CD4-positive, CD25-positive, alpha-beta regulatory T cell (primary cell): Measurements from ENCODE around the gene PDZD8. TPM values are rescaled to one million over a fixed set of nuclear protein-coding genes. Genes with fewer than 3 reads are reported as not detected.

Experiments
- ATAC-seq, 2 donors: fragments of 150-1000 bp; cut with Tn5 transposase; one replicate each; pipeline ENCODE4 v1.10.0; 2021; ENCODE audit warnings: low read depth in 2 of 2, moderate number of reproducible peaks in 2 of 2, moderate library complexity in 1 of 2
- DNase-seq, 3 donors: peaks; one replicate each; pipeline versions ENCODE4 v3.0.0 to v3.0.0-alpha.2; 2012 to 2022; ENCODE audit warnings: mixed read lengths in 1 of 3
- H3K27ac ChIP-seq: one replicate; pipeline ENCODE4 v1.7.0; 2013; ENCODE audit warnings: mild to moderate bottlenecking, low read length; ENCODE audit not compliant: insufficient read depth, poor library complexity, severe bottlenecking
- H3K27me3 ChIP-seq: one replicate; pipeline ENCODE4 v1.7.0; 2013; ENCODE audit warnings: low read length; ENCODE audit not compliant: control insufficient read depth, insufficient read depth
- H3K36me3 ChIP-seq: one replicate; pipeline ENCODE4 v1.7.0; 2013; ENCODE audit warnings: mild to moderate bottlenecking, low read length, moderate library complexity; ENCODE audit not compliant: control insufficient read depth, insufficient read depth
- H3K4me1 ChIP-seq: 2 replicates; pipeline ENCODE4 v1.7.0; 2013; ENCODE audit warnings: mild to moderate bottlenecking, low read length; ENCODE audit not compliant: insufficient read depth, control insufficient read depth, poor library complexity, severe bottlenecking
- H3K4me3 ChIP-seq: one replicate; pipeline ENCODE4 v1.7.0; 2013; ENCODE audit warnings: low read depth, mild to moderate bottlenecking, low read length, moderate library complexity
- H3K9me3 ChIP-seq, 2 experiments: 1 replicate in 1 of 2; 2 replicates in 1 of 2; pipeline ENCODE4 v1.7.0; 2013; ENCODE audit warnings: low read length in 2 of 2, mild to moderate bottlenecking in 1 of 2, moderate library complexity in 1 of 2; ENCODE audit not compliant: control insufficient read depth in 2 of 2
- H3K27ac Mint-ChIP-seq, 3 donors: one replicate each; pipeline ENCODE4 v1.8.0; 2020 to 2022; ENCODE audit warnings: mild to moderate bottlenecking in 3 of 3, mixed read lengths in 3 of 3, moderate library complexity in 2 of 3
- H3K27me3 Mint-ChIP-seq: one replicate; pipeline ENCODE4 v1.8.0; 2022; ENCODE audit warnings: mild to moderate bottlenecking, mixed read lengths
- H3K36me3 Mint-ChIP-seq: one replicate; pipeline ENCODE4 v1.8.0; 2020; ENCODE audit warnings: mixed read lengths
- H3K4me1 Mint-ChIP-seq, 4 donors: one replicate each; pipeline ENCODE4 v1.8.0; 2020 to 2022; ENCODE audit warnings: mixed read lengths in 4 of 4, mild to moderate bottlenecking in 1 of 4
- H3K4me3 Mint-ChIP-seq, 4 donors: one replicate each; pipeline ENCODE4 v1.8.0; 2020 to 2022; ENCODE audit warnings: mild to moderate bottlenecking in 4 of 4, mixed read lengths in 4 of 4, moderate library complexity in 3 of 4
- H3K9me3 Mint-ChIP-seq, 7 donors: one replicate each; pipeline ENCODE4 v1.8.0; 2020 to 2022; ENCODE audit warnings: mixed read lengths in 7 of 7, mild to moderate bottlenecking in 3 of 7, moderate library complexity in 2 of 7
- polyA plus RNA-seq, 4 donors: library from polyadenylated mRNA; unstranded; fragments of 300-500 nt; fragmentation: Illumina TruSeq; gene quantifications; one replicate each; pipeline ENCODE4 v1.2.3, GENCODE V29; 2021
- total RNA-seq: library from RNA; stranded (reverse); gene quantifications from one replicate; pipeline ENCODE4 v1.2.3, GENCODE V29; 2022

Gene PDZD8
- total and polyA plus RNA-seq, 5 donors from 2014 or later: 3.1 to 30.4 (median 8.4) TPM

DNA sequence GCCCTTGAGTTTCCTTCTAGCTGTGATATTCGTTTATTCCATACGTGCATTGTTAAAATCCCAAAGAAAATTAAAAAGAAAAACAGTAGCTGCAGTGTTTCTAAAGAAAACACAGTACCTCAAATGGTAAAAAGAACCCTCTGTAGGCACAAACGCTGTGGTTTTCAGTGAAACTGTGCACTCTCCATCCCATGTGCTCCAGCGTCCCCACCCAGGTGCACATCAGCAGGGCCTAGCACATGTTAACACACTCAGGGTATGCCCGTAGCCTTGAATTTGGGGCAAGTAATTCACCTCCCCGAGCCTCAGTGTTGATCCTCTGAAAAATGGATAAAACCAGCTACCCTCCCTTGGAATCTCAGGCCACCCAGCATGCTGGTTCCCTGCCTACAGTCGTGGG lies 124.8 kb downstream of the PDZD8 start:
- H3K27me3 Mint-ChIP-seq: peaks cover 13% of the 10 kb centered on the region
- Histone ChIP-seq H3K4me1 (no peaks in the 10 kb centered on the region), H3K36me3 (no peaks in the 10 kb centered on the region), H3K27ac (no peak overlapping the region), H3K27me3 (peaks cover 4% of the 10 kb centered on the region), H3K9me3 (no peaks in the 10 kb centered on the region), H3K4me3 (no peak overlapping the region)
- DNase-seq (no peak), ATAC-seq (no peak)
- H3K4me3 Mint-ChIP-seq: no peak overlapping the region
- H3K27ac Mint-ChIP-seq: no peak overlapping the region
- no peaks in the 10 kb centered on the region for H3K36me3 Mint-ChIP-seq
- no peaks in the 10 kb centered on the region for H3K4me1 Mint-ChIP-seq
- no peaks in the 10 kb centered on the region for H3K9me3 Mint-ChIP-seq

- H3K27ac ChIP-seq: no peak overlapping the region
- H3K4me1 ChIP-seq: no peaks in the 10 kb centered on the region
- H3K36me3 ChIP-seq: no peaks in the 10 kb centered on the region
- peaks cover 4% of the 10 kb centered on the region for H3K27me3 ChIP-seq
- H3K36me3 Mint-ChIP-seq: no peaks in the 10 kb centered on the region
- H3K9me3 ChIP-seq: no peaks in the 10 kb centered on the region
- ATAC-seq (no peak), DNase-seq (no peak)
- H3K4me3 ChIP-seq: no peak overlapping the region
- H3K27ac Mint-ChIP-seq: no peak overlapping the region
- peaks cover 13% of the 10 kb centered on the region for H3K27me3 Mint-ChIP-seq
- no peak overlapping the region for H3K4me3 Mint-ChIP-seq
- no peaks in the 10 kb centered on the region for H3K9me3 Mint-ChIP-seq
- no peaks in the 10 kb centered on the region for H3K4me1 Mint-ChIP-seq
These were observed 125.6 kb downstream of the PDZD8 start for GRCh38 chr10:117249493-117250093.

DNA sequence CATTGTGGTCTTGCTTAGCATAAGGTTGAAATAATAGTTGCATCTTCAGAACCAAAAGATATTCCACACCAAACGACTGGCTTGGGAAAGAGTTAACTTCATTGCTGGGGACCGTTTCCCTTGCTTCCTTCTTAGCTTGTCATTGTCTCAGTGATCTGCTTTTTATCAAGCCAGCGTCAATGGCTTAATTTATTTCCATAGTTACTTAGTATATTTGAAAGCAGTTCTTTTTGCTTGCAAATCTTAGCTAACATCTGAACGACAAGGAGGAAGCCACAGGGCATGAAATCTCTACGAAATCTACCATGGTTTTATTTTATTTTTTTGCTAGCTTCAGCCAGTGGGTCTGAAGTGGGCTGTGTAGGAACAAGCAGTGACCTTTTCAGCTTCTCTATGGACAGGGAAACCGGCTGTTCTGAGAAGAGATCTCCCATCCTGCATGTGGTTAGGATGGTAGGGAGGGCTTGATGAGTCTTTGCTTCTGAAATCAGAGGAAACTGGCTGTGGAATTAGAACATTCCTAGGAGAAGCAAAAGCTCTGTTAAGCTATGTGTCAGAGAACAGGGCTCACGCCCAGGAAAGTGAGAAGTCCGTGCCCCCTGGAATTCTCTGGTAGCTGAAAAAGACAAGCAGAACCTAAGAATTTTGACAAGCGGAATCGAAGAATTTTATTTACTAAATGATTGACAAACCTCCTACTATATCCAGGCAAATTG lies 126.3 kb downstream of the PDZD8 start:
- H3K4me1 Mint-ChIP-seq: no peaks in the 10 kb centered on the region
- no peaks in the 10 kb centered on the region for H3K36me3 Mint-ChIP-seq
- H3K4me3 ChIP-seq: no peak overlapping the region
- H3K4me1 ChIP-seq: no peaks in the 10 kb centered on the region
- DNase-seq: no peak
- no peak for ATAC-seq
- no peak overlapping the region for H3K27ac ChIP-seq
- H3K36me3 ChIP-seq: no peaks in the 10 kb centered on the region
- H3K27me3 ChIP-seq: peaks cover 4% of the 10 kb centered on the region
- no peaks in the 10 kb centered on the region for H3K9me3 Mint-ChIP-seq
- no peak overlapping the region for H3K4me3 Mint-ChIP-seq
- H3K9me3 ChIP-seq: no peaks in the 10 kb centered on the region
- no peak overlapping the region for H3K27ac Mint-ChIP-seq
- H3K27me3 Mint-ChIP-seq: peaks cover 13% of the 10 kb centered on the region

DNA sequence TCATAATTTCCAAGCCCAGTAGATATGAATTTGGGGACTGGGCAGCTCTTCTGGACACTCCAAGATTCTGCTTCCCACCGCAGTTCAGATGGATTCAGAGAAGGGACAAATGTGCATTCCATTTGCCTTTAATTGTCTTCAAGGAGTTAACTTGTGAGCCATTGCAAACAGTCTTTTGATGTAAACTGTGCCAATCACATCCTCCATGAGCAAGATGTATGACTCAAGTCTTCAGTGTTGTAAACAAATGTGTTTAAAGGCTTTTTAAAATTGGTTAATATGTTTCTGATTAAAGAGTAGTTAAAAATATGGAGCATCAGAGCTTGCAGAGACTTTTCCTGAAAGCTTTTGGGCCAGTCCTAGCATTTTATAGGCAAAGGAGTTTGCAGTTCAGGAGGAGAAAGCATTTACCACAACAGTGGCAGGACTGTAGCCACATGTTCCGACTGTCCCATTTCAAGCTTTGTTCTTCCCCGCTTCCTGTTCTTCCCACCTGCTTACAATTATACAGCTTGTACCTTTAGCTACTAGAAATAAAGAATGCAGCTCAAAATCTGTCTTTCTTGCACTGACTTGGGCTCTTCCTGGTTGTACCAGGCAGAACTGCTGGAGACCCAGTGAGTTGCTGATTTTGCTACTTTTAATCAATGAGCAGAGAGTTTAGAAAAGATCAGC lies 128.1 kb downstream of the PDZD8 start:
- DNase-seq (no peak), ATAC-seq (no peak)
- Histone ChIP-seq H3K27me3 (peaks cover 4% of the 10 kb centered on the region), H3K36me3 (no peaks in the 10 kb centered on the region), H3K4me1 (no peaks in the 10 kb centered on the region), H3K4me3 (no peak overlapping the region), H3K27ac (no peak overlapping the region), H3K9me3 (no peaks in the 10 kb centered on the region)
- Mint-ChIP-seq H3K36me3 (no peaks in the 10 kb centered on the region), H3K4me3 (no peak overlapping the region), H3K27ac (no peak overlapping the region), H3K27me3 (peaks cover 24% of the 10 kb centered on the region), H3K9me3 (no peaks in the 10 kb centered on the region), H3K4me1 (peaks cover 0 to under 1% (median under 1%) of the 10 kb centered on the region in 4 donors)

DNA sequence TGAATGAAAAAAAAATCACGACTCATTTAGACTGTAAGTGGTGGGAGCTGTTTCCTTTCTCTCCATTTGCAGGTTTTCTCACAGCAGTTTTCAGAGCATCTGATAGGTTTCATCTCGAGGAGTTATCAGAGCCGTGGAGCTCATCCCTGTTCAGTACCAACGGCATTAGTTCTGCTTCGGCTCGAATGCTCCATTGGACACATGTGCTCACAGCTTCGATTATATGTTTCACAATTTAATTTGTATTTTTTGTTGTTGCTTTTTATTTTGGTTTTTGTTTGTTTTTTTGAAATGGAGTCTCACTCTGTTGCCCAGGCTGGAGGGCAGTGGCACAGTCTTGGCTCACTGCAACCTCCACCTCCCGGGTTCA lies 132.8 kb downstream of the PDZD8 start:
- Mint-ChIP-seq H3K27ac (no peak overlapping the region), H3K4me1 (peaks cover 0 to 5% (median 3%) of the 10 kb centered on the region in 4 donors), H3K4me3 (no peak overlapping the region), H3K9me3 (peaks cover 0 to 4% (median 0%) of the 10 kb centered on the region in 7 donors), H3K27me3 (peaks cover 30% of the 10 kb centered on the region), H3K36me3 (no peaks in the 10 kb centered on the region)
- Histone ChIP-seq H3K9me3 (no peaks in the 10 kb centered on the region), H3K4me3 (no peak overlapping the region), H3K36me3 (no peaks in the 10 kb centered on the region), H3K27me3 (no peaks in the 10 kb centered on the region), H3K27ac (no peak overlapping the region), H3K4me1 (no peaks in the 10 kb centered on the region)
- ATAC-seq: no peak
- no peak for DNase-seq

DNA sequence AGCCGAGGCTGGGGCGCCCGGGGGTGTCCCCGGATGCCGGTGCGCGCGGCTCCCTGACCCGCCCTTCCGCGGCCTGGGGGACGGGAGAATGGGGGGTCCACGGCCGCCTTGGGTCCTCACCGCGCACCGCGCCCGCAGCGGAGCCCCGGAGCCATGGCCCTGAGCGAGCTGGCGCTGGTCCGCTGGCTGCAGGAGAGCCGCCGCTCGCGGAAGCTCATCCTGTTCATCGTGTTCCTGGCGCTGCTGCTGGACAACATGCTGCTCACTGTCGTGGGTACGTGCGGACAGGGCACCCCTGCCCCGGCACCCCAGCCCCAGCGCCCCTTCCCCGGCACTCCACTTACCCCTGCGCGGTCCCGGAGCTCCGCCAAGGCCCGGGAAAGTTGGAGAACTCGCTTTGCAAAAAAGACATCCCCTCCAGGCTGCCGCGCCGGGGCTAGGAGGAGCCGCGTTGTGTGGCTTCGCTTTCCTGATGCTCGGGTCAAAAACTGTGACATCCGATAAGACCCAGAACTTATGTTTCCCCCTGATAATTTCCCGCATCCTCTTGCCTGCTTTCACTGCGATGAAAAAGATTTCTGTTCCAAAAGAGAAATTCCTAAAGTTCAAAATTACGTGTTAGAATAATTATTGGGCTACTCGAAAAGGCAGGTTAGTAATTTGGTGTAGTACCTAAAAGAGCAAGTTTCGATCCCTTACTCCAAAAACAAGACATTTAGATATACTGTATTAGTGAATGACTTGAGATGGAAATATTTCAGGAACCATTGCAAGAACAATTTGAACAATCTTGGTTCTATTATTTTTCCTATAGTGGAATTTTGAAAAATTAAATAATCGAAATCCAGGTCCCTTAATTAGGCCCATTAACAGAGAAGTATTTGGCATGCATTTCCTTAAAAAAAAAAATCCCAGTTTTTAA lies 133.4 kb downstream of the PDZD8 start:
- H3K27me3 ChIP-seq: no peaks in the 10 kb centered on the region
- H3K9me3 Mint-ChIP-seq: peaks cover 0 to 4% (median 0%) of the 10 kb centered on the region in 7 donors
- DNase-seq (no peak), ATAC-seq (no peak)
- H3K27ac Mint-ChIP-seq: no peak overlapping the region
- no peak overlapping the region for H3K27ac ChIP-seq
- H3K4me3 Mint-ChIP-seq: peak overlapping the region in 1 of 4 donors; percentile 74
- H3K36me3 ChIP-seq: no peaks in the 10 kb centered on the region
- no peaks in the 10 kb centered on the region for H3K4me1 ChIP-seq
- H3K4me3 ChIP-seq: no peak overlapping the region
- no peaks in the 10 kb centered on the region for H3K36me3 Mint-ChIP-seq
- peaks cover 0 to 5% (median 3%) of the 10 kb centered on the region in 4 donors for H3K4me1 Mint-ChIP-seq
- peaks cover 37% of the 10 kb centered on the region for H3K27me3 Mint-ChIP-seq
- no peaks in the 10 kb centered on the region for H3K9me3 ChIP-seq
